Breast epithelium (tissue), 4 donors: Measurements from ENCODE around the gene CNTNAP1. TPM values are rescaled to one million over a fixed set of nuclear protein-coding genes. Genes with fewer than 3 reads are reported as not detected.
A peak's percentile ranks its signal among the peaks of the same experiment; 100 is the strongest.

Experiments used
- DNase-seq, 2 donors: peaks; one replicate each; pipeline ENCODE4 v3.0.0-alpha.2; 2019; ENCODE audit warnings: low spot score in 2 of 2
- H3K27ac ChIP-seq, 2 donors: fragments of 200-600 bp; sonication (generic) in 1 of 2; one replicate each; pipeline ENCODE4 v1.5.1; 2016 to 2019; ENCODE audit warnings: mild to moderate bottlenecking in 1 of 2
- H3K27me3 ChIP-seq, 2 donors: fragments of 200-600 bp; sonication (generic) in 1 of 2; one replicate each; pipeline versions ENCODE4 v1.5.1 to v1.6.0; 2017 to 2019; ENCODE audit warnings: control low read depth in 1 of 2, mild to moderate bottlenecking in 1 of 2
- H3K36me3 ChIP-seq: fragments of 200-600 bp; one replicate; pipeline ENCODE4 v1.5.1; 2019
- H3K4me1 ChIP-seq, 2 donors: fragments of 200-600 bp; sonication (generic); one replicate each; pipeline ENCODE4 v1.5.1; 2016 to 2019; ENCODE audit warnings: control low read depth in 1 of 2
- H3K4me3 ChIP-seq, 3 donors: fragments of 200-600 bp; sonication (generic); 1 replicate in 2 of 3; 2 replicates in 1 of 3; pipeline ENCODE4 v1.5.1; 2016 to 2019; ENCODE audit warnings: mild to moderate bottlenecking in 3 of 3, moderate library complexity in 2 of 3
- H3K9me3 ChIP-seq, 2 donors: fragments of 200-600 bp; sonication (generic) in 1 of 2; one replicate each; pipeline ENCODE4 v1.5.1; 2016 to 2019; ENCODE audit warnings: control low read depth in 1 of 2
- CTCF ChIP-seq, 3 donors: fragments of 450-650 bp; IDR thresholded peaks; one replicate each; pipeline ENCODE4 v1.5.1; 2016 to 2017; ENCODE audit warnings: antibody characterized with exemption in 3 of 3, mild to moderate bottlenecking in 3 of 3, moderate library complexity in 3 of 3
- POLR2A ChIP-seq: fragments of 450-650 bp; IDR thresholded peaks from one replicate; pipeline ENCODE4 v1.6.1; 2016; ENCODE audit warnings: antibody characterized with exemption, mild to moderate bottlenecking, moderate library complexity
- POLR2AphosphoS5 ChIP-seq, 3 donors: sonication (generic); formaldehyde crosslinking; IDR thresholded peaks; one replicate each; pipeline ENCODE4 v1.6.1; 2017; ENCODE audit warnings: antibody characterized with exemption in 3 of 3
- intact Hi-C: fragments of 100-400 bp; cut with DNase I; formaldehyde crosslinking; loops from one replicate; pipeline ENCODE4 v1.15.1; 2023; ENCODE audit warnings: low total_unique reads
- total RNA-seq, 3 donors: library from RNA; depleted of rRNA; stranded (reverse); fragments of >200 nt; gene quantifications; one replicate each; pipeline ENCODE4 v1.1.0, GENCODE V29; 2016

CNTNAP1 gene
- total RNA-seq, 3 donors from 2014 or later, result 1.8 to 4.9 (median 3.7) TPM

- H3K9me3 ChIP-seq, result no peaks in the 10 kb centered on the region
- no peaks in the 10 kb centered on the region for H3K4me1 ChIP-seq
- intact Hi-C loops, result no loop called here
- H3K36me3 ChIP-seq, result peaks cover 43% of the 10 kb centered on the region
- H3K27ac ChIP-seq, result no peak overlapping the region
- H3K27me3 ChIP-seq, result no peaks in the 10 kb centered on the region
- no peak overlapping the region for H3K4me3 ChIP-seq
- DNase-seq, result no peak
- TF ChIP-seq CTCF (IDR thresholded peaks at IDR 0.05) (no peak), POLR2A (no peak), POLR2AphosphoS5 (IDR thresholded peaks at IDR 0.05) (no peak)
Observed at GRCh38 chr17:42708588-42708987, 26.3 kb downstream of the CNTNAP1 start.

- Histone ChIP-seq H3K36me3 (peaks cover 41% of the 10 kb centered on the region), H3K4me3 (no peak overlapping the region), H3K27me3 (no peaks in the 10 kb centered on the region), H3K4me1 (no peaks in the 10 kb centered on the region), H3K27ac (no peak overlapping the region), H3K9me3 (no peaks in the 10 kb centered on the region)
- DNase-seq, result no peak
- intact Hi-C loops, result no loop called here
- TF ChIP-seq POLR2AphosphoS5 (IDR thresholded peaks at IDR 0.05), result no peak
- no peak for TF ChIP-seq POLR2A
- TF ChIP-seq CTCF (IDR thresholded peaks at IDR 0.05), result no peak
Observed at GRCh38 chr17:42709561-42709960, 27.2 kb downstream of the CNTNAP1 start.

- Histone ChIP-seq H3K4me3 (no peak overlapping the region), H3K36me3 (peaks cover 35% of the 10 kb centered on the region), H3K27me3 (no peaks in the 10 kb centered on the region), H3K27ac (no peak overlapping the region), H3K9me3 (no peaks in the 10 kb centered on the region), H3K4me1 (no peaks in the 10 kb centered on the region)
- intact Hi-C loops, result no loop called here
- no peak for DNase-seq
- TF ChIP-seq CTCF (IDR thresholded peaks at IDR 0.05) (peak; percentile 68 to 85 (median 71)), POLR2AphosphoS5 (IDR thresholded peaks at IDR 0.05) (no peak), POLR2A (no peak)
Observed at GRCh38 chr17:42720996-42721583, 38.8 kb downstream of the CNTNAP1 start.

GRCh38 chr17:42723636-42724035 is 41.3 kb downstream of the CNTNAP1 start:
- no peak overlapping the region for H3K27ac ChIP-seq
- H3K36me3 ChIP-seq, result peaks cover 17% of the 10 kb centered on the region
- no peak overlapping the region for H3K4me3 ChIP-seq
- H3K27me3 ChIP-seq, result no peaks in the 10 kb centered on the region
- no peak for TF ChIP-seq CTCF (IDR thresholded peaks at IDR 0.05)
- TF ChIP-seq POLR2AphosphoS5 (IDR thresholded peaks at IDR 0.05), result no peak
- no peak for TF ChIP-seq POLR2A
- no peaks in the 10 kb centered on the region for H3K4me1 ChIP-seq
- DNase-seq, result no peak
- intact Hi-C loops, result no loop called here
- H3K9me3 ChIP-seq, result no peaks in the 10 kb centered on the region

- H3K36me3 ChIP-seq, result peaks cover 2% of the 10 kb centered on the region
- H3K27me3 ChIP-seq, result no peaks in the 10 kb centered on the region
- intact Hi-C loops, result loop anchor here (5.0 kb wide), 2 partner anchors 387 to 843 kb away; no protein-coding TSS in a partner anchor
- no peak overlapping the region for H3K27ac ChIP-seq
- no peak for DNase-seq
- H3K9me3 ChIP-seq, result no peaks in the 10 kb centered on the region
- H3K4me1 ChIP-seq, result no peaks in the 10 kb centered on the region
- no peak overlapping the region for H3K4me3 ChIP-seq
- TF ChIP-seq POLR2A, result no peak
- TF ChIP-seq CTCF (IDR thresholded peaks at IDR 0.05), result no peak
- no peak for TF ChIP-seq POLR2AphosphoS5 (IDR thresholded peaks at IDR 0.05)
Observed at GRCh38 chr17:42725143-42725542, 42.8 kb downstream of the CNTNAP1 start.
